HEK293 (cell line): Measurements from ENCODE around the gene CDCP1.

Experiments used
- FEZF1 ChIP-seq: fragments of 450-650 bp; formaldehyde crosslinking; IDR thresholded peaks from 2 replicates; pipeline ENCODE4 v1.5.1; 2016; ENCODE audit warnings: missing biosample characterization, missing genetic modification characterization
- HOXA7 ChIP-seq: sonication (generic); formaldehyde crosslinking; IDR thresholded peaks from 2 replicates; pipeline ENCODE4 v1.8.1; 2022; ENCODE audit warnings: missing genetic modification reagents, borderline replicate concordance
- INSM2 ChIP-seq: fragments of 450-650 bp; formaldehyde crosslinking; IDR thresholded peaks from 2 replicates; pipeline ENCODE4 v1.5.1; 2016; ENCODE audit warnings: missing biosample characterization, missing genetic modification characterization
- ZFP41 ChIP-seq: fragments of 450-650 bp; formaldehyde crosslinking; IDR thresholded peaks from 2 replicates; pipeline ENCODE4 v1.5.1; 2016; ENCODE audit warnings: missing biosample characterization, missing genetic modification characterization, borderline replicate concordance
- ZNF266 ChIP-seq: fragments of 450-650 bp; formaldehyde crosslinking; IDR thresholded peaks from 2 replicates; pipeline ENCODE4 v1.5.1; 2016; ENCODE audit warnings: missing biosample characterization, missing genetic modification characterization, low read depth
- ZNF274 ChIP-seq, 2 experiments: fragments of 200-500 bp in 1 of 2; fragments of 450-650 bp in 1 of 2; sonication (Bioruptor generic) in 1 of 2; formaldehyde crosslinking in 1 of 2; IDR thresholded peaks; 2 replicates each; pipeline versions ENCODE4 v1.5.1 to v1.6.1; 2014 to 2016; ENCODE audit warnings: borderline replicate concordance in 1 of 2, inconsistent platforms in 1 of 2, low read length in 1 of 2, missing biosample characterization in 1 of 2, missing genetic modification characterization in 1 of 2
- ZNF324 ChIP-seq: fragments of 450-650 bp; formaldehyde crosslinking; IDR thresholded peaks from 2 replicates; pipeline ENCODE4 v1.5.1; 2016; ENCODE audit warnings: missing biosample characterization, missing genetic modification characterization
- TF ChIP-seq, protein P1 (sequence below): fragments of 450-650 bp; formaldehyde crosslinking; IDR thresholded peaks from 2 replicates; pipeline ENCODE4 v1.5.1; 2016; ENCODE audit warnings: missing biosample characterization, missing genetic modification characterization

DNA sequence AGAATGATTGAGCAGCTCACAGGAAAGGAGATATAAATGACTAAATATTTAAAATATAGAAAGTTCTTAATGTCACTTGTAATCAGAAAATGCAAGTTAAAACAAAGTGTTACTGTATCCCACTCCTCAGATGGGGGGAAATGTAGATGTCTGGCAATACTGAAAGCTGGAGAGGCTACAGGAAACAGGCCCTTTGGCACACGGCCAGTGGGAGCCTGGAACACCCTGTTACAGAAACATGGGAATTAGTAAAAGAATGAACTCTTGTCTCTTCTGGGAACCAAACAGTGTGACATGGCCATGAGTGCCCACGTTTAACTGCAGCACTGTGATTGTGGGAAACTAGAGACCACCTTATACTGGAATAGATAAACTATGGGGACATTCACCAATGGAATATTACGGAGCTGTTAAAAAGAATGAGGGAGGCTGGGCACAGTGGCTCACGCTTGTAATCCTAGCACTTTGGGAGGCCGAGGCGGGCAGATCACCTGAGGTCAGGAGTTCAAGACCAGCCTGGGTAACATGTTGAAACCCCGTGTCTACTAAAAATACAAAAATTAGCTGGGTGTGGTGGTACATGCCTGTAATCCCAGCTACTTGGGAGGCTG is 50.2 kb downstream of the CDCP1 start:
- TF ChIP-seq FEZF1 (tag by site-specific recombination) (no peak), HOXA7 (CRISPR knock-in tag) (no peak), ZNF324 (no peak), ZFP41 (tag by site-specific recombination) (no peak), ZNF266 (tag by site-specific recombination) (no peak), ZNF274 (IDR thresholded peaks at IDR 0.05; ENCODE audit: low read length) (no peak), ZNF274 (tag by site-specific recombination; IDR thresholded peaks at IDR 0.05; ENCODE audit: borderline replicate concordance) (no peak), INSM2 (no peak)
- TF ChIP-seq, protein P1, sequence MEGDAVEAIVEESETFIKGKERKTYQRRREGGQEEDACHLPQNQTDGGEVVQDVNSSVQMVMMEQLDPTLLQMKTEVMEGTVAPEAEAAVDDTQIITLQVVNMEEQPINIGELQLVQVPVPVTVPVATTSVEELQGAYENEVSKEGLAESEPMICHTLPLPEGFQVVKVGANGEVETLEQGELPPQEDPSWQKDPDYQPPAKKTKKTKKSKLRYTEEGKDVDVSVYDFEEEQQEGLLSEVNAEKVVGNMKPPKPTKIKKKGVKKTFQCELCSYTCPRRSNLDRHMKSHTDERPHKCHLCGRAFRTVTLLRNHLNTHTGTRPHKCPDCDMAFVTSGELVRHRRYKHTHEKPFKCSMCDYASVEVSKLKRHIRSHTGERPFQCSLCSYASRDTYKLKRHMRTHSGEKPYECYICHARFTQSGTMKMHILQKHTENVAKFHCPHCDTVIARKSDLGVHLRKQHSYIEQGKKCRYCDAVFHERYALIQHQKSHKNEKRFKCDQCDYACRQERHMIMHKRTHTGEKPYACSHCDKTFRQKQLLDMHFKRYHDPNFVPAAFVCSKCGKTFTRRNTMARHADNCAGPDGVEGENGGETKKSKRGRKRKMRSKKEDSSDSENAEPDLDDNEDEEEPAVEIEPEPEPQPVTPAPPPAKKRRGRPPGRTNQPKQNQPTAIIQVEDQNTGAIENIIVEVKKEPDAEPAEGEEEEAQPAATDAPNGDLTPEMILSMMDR (tag by site-specific recombination) = no peak
